Stimulated activated CD4-positive, alpha-beta T cell treated with anti-CD3 and anti-CD28 coated beads, Interleukin-15, amount 100 ng/mL, for 48 hours (primary cell): Measurements from ENCODE around the gene CDC26.
"Not testable (repeated sequence)": the region's sequence is repeated elsewhere in the genome, so short reads cannot be mapped to it uniquely, and the experiment has no call there.

ENCODE experiments used
- DNase-seq, 2 donors: peaks; one replicate each; pipeline ENCODE4 v3.0.0-alpha.2; 2020; ENCODE audit warnings: low read depth in 2 of 2

Gene CDC26

DNA sequence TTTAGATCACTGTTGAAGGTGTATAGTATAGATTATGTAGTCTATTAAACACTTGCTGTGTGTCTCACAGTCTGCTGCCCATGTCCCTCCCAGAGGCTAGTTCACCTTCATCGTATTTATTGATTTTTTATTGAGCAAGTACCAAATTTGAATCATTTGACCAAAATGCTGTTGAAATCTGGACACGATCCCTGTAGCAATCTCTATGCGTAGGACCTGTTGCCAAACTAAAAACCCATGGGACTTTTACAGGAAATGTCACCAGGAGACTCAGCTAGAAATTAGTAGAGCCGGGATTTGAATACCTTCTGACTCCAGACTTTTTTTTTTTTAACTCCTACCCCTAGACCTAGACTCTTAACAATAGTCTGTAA is 36.5 kb downstream of the CDC26 start:
- DNase-seq, result no peak

DNA sequence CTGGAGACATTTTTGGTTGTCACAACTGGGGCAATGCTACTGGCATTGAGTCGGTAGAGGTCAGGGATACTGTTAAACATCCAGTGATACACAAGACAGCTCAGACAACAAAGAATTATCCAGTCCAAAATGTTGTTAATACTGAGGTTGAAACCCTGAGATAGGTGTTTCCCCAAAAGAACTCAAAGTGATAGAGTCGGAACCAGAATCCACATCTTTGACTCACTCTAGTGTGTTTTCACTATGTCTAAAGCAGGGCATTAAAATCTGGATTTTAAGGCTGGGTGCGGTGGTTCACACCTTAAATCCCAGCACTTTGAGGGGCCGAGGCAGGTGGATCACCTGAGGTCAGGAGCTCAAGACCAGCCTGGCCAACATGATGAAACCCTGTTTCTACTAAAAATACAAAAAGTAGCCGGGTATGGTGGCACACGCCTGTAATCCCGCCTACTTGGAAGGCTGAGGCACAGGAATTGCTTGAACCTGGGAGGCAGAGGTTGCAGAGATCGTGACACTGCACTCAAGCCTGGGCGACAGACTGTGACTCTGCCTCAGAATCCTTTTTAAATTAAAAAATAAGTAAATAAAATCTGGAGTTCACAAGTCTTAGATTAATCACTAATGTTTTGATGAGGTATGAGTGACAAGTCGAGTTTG is 37.0 kb downstream of the CDC26 start:
- no peak for DNase-seq

DNA sequence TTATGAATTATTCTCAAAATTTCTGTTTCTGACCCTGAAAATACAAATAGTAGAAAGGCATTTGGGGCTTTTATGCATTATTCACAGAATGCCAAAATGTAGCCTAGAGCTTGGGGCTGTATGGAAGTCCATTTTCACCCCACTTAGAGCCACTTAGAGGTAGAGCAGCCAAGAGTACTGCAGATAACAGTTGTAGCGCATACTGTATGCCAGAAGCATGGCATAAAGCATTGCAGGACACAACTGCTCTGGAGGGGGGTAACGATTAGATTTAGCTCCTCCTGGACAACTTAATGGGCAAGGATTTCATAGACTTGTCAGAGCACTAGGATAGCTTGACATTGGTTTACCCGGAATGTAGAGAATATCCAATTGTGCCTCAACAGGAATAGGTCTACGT is 38.3 kb downstream of the CDC26 start:
- DNase-seq, result no peak

DNA sequence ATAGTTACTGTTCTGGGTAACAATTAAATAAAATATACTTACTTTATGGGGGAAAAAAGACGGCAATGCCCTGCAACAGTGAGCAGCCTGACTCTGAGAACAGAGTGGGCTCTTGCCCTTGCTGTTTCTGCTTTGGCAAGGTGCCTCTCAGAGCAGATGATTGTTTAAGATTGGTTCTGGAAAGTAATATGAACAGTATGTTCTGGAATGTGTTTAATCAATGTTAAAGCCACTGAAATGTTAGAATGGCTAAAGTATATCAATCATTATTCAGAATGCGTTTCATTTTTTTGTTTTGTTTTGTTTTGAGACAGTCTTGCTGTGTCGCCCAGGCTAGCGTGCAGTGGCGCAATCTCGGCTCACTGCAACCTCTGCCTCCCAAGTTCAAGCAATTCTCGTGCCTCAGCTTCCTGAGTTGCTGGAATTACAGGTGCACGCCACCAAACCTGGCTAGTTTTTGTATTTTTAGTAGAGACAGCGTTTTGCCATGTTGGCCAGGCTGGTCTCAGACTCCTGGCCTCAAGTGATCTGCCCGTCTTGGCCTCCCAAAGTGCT is 39.6 kb downstream of the CDC26 start:
- DNase-seq, result not testable (repeated sequence)

DNA sequence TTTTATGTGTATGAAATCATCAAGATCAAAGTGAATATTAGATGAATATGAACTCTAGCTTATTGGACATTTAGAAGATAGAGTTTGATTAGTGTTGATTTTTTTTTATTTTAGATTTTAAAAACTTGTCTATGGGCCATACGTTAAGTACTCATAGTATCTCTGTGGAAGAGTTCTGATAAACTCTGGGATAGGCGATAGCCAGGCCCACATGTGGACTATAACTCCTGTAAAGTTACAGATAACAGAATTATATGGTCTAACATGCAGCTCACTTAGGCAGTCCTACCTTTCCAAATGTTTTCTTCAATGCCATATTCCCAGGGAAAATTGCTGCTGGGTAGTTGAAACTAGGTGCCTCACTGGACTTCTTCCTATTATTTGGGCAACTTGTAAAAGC is 43.7 kb downstream of the CDC26 start:
- no peak for DNase-seq

DNA sequence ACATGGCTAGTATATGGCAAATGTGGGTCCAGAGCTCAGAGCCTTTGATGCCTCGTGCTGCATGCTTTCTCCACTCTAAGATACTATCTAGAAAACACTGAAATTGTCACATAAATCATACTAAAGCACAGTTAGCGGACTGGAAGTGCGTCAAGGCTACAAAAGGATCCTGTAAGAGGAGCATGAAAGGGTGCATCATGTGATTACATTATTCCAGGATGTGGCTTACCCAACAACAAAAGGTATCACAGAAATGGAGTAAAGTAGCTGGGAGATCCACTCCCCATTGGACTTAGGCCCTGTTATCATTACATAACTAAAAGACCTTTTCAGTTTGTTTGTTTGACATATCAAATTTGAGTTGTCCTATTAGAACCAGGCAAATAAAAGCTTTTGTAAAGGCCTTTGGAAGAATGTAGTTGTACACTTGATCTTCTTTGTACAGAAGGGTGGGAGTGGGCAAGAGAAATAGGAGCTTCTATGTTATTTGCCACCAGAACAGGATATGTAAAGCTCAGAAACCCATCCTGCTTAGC is 47.2 kb downstream of the CDC26 start:
- DNase-seq, result no peak

DNA sequence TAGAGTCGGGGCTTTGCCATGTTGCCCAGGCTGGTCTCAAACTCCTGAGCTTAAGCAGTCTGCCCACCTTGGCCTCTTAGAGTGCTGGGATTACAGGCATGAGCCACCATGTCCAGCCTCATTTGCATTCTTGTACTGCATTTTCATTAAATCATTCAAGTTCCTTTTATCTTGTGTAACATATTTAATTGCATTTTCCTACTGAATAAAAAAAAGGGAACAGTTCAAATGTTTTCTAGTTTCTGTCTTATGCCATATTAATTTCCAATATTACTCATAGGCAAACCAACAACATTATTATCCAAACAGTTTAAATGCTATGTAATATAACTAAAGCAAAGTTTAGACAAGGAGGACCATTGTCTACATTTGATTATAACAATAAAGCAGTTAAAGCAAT is 47.9 kb downstream of the CDC26 start:
- no peak for DNase-seq

DNA sequence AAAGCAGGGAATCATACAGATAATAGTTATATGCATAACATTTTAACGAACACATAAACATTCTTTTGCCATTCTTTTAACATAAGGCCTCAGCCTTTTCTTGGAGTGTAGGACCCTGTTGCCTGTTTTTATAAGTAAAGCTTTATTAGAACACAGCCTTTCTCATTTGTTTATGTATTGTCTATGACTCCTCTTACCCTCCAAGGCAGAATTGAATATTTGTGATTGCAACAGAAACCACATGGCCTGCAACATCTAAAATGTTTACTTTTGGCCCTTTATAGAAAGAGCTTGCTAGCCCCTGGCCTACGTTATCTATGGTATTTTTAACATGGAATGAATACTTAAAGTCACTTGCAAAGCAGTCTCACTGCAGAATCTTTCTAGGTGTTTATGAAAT is 51.4 kb downstream of the CDC26 start:
- DNase-seq, result no peak

DNA sequence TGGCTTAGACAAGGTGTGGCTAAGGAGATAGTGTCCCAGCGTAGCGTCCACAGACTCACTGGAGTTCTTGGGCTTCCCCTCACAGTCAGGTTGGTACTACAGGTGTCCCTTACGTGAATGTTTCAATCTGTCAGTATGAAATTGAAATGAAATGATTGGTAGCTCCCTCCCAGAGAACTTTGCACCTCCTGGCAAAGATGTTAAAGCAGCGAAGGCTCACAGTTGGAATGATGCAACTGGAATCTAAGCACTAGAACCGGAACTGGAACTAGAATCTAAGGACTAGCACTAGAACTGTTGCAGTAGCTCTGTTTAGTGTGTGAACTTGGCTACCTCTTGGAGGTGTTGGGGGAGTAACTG is 52.9 kb downstream of the CDC26 start:
- no peak for DNase-seq

DNA sequence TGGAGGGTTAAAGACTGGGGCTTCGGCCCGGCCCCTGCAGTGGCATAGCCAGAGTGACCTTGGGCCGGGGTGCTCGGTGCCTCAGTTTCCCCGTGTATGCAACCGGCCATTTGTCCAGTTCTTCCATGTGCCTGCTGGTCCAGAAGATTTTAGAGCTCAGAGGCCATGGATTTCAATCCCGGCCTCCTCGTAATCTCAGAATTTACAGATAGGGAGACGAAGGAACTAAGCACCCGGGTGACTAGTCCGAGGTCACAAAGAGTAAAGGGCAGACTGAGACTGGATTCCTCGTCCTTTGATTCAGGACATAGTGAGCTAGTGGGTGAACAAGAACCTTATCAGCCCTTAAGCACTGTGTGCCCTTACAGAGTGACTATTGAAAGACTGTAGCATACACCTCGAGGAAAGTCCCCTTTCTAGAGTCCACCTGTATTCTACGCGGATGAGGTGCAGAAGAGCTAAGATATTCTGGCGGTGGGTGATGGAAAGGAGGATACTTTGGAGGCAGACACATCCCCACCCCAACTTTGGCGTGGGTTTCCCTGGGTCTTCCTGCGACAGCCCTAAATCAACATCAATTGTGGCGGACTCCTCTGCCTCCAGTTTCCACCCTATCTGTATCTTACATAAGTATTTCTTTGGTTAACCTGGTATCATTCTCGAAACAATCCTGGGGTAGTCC is 53.4 kb downstream of the CDC26 start:
- no peak for DNase-seq

DNA sequence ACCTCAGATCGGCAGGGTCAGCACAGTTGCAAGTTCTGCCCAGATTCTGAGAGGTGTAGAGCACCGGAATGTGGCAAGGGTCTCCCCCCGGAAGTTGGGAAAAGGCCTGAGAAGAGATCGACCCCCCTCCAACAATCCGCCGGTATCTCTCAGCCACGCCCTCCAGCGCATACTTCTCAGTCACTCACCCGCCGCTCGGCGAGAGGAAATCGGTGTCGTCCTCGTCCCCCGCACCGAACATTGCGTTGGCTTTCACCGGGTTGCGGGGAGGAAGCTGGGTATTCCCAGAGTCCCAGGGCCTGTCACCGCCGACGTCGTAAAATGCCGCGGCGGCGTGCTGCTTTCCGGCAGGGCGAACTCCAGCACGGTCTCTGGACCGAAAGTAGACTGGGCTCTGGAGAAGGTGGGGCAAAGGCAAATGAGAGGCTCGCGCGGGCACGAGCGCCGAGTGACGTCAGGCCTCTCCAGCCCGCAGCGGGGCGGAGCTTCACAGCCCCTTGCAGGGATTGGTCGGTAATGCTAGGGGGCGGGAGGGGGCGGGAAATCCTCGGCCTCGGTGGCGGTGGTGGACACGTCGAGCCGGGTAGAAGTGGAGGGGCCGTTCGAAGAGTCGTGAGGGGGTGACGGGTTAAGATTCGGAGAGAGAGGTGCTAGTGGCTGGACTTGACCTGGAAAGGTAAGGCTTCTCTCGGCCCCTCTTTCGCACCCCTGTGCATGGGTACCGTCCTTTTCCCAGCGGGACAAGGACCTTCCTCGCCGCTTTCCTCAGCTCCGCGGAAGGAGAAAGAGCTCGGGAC is 54.2 kb downstream of the CDC26 start, which contains the start of the genes FKBP15 and SLC31A1:
Gene FKBP15 (minus strand): TSS at position 275 of the 797 bp plus-strand sequence. CDS start 34 bp downstream, at position 241.
Gene SLC31A1 (plus strand): TSS at position 542 of the 797 bp plus-strand sequence. CDS start 34,605 bp downstream, outside the sequence.
- DNase-seq, result peak; percentile 93 to 96

DNA sequence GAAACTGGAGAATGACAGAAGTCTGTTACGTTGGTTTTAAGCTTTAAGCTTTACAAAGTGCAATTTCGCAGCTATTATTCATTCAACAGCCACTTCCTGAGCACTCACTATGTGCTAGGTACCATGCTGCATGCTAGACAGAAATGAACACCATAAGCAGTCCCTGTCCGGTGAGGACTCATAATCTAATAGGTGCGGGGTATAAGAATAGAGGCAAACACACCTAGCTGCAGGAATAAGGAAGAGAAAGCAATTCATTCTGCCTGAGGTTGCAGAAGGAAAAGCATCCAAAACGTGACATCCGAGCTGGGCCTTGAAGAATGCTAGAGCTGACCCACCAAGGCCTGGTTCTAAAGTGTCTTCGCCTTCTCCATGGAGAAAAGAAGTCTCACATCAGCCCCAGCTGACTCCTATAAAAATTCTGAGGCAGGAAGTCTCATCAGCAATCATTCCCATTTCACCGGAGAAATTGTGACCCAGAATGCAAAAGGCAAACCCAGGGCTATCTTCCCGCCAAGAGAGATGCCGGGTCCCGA is 54.8 kb downstream of the CDC26 start:
- DNase-seq, result no peak

DNA sequence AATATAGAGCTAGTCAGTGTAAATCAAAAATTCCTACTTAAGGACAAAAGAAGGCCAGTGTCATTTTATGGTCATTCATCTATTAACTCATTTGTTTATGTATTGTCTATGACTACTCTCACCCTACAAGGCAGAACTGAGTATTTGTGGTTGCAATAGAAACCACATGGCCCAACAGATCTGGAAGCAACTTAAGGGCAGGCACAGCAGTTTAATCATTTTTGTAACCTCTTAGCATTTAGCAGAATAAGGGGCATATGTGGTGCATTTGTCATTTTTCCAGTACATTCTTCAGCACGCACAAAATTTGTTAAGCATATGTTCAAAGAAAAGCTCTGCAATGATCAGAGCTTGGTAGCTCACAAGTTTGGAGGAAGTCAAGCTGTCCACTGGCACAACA is 55.4 kb downstream of the CDC26 start:
- no peak for DNase-seq

DNA sequence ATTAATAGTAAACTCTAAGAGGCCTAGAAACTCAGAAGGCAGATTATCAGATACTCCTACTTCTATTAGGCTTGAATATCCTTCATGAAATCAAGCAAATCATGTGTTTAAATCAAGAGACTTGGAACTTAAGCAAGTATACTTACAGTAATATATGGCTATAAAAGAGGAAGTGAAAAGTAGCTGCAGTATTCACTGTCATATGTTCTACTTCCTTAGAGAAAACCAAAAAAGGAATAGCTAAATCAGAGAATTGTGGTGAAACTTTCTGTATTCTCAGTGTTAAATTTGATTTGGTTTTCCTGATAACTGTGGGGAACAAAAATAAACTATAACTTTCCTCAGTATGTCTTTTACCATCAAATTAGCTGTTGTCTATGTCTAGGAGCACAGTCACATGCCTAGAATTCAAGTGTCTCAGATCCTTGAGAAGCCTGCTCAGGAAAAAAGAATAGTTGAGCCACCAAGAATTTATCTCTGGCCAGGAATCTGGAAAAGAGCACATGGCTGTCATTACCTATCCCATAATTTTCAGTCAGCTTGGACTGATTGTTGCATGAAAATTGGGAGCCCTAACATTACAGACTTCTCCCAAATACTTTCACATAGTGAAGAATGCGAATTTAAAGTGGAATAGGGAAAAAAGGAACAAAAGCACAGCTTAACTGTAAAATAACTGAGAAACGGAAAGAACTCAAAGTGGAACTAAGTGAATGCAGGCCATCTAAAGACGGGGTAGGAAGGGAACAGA is 56.0 kb downstream of the CDC26 start:
- no peak for DNase-seq
